Activated CD4-positive, CD25-positive, alpha-beta regulatory T cell (primary cell): Measurements from ENCODE around the gene USP34.
"Not testable (repeated sequence)": the region's sequence is repeated elsewhere in the genome, so short reads cannot be mapped to it uniquely, and the experiment has no call there.

Experiments used
- DNase-seq, 4 experiments: peaks; one replicate each; lab custom pipeline; 2025; lab: John Stamatoyannopoulos, UW

USP34 gene

DNA sequence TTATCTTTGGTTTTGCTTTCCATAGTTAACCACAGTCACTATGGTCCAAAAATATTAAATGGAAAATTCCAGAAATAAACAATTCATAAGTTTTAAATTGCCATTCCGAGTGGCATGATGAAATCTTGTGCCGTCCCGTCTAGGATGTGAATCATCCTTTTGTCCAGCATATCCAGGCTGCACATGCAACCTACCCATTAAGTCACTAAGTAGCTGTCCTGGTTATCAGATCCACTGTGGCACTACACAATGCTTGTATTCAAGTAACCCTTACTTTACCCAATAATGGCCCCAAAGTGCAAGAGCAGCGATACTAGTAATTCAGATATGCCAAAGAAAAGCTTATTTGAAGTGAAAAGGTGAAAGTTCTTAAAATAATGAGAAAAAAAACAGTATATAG lies 10.7 kb downstream of the USP34 start:
- no peak for DNase-seq

DNA sequence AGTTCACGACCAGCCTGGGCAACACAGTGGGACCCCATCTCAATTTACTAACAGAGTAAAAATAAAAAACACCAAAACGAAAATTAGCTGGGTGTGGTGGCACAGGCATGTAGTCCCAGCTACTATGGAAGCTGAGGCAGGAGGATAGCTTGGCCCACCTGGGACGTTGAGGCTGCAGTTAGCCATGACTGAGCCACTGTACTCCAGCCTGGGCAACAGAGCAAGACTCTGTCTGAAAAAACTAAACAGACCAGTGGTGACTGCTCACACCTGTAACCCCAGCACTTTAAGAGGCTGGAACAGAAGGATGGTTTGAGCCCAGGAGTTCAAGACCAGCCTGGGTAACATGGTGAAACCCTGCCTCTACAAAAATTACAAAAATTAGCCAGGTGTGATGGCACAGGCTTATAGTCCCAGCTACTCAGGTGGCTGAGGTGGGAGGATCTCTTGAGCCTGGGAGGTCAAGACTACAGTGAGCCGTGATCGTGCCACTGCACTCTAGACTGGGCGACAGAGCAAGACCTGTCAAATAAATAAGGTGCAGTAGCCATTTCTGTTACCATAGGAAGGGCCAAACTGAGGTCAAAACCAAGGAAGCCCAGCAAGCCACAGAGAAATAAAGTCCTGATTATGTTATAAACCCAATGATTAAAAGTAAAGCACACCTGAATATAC lies 14.0 kb downstream of the USP34 start:
- DNase-seq: no peak

DNA sequence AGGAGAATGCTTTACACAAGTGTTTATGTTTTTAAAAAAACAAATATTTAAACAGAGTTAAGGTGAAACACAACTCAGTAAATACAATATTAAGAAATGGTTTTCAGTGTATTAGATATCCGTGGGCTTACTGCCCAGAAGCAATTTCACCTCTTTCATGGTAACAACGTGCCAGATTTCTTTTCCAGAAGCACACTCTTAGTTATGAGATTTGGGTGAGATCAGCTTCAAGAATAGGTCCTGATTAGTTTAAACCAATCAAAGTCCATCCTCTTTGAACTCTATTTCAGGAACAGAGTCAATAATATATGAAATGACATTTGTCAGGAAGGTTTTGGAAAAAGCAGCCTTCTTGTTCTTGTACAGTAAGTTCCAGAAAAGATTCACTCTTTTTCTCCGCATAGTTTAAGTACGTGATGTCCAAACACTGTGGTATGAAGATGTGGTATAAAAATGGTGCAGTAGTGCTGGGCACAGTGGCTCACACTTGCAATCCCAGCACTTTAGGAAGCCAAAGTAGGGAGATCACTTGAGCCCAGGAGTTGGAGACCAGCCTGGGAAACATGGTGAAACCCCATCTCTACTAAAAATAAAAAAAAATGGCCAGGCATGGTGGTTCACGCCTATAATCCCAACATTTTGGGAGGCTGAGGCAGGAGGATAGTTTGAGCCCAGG lies 14.7 kb downstream of the USP34 start:
- DNase-seq: no peak

DNA sequence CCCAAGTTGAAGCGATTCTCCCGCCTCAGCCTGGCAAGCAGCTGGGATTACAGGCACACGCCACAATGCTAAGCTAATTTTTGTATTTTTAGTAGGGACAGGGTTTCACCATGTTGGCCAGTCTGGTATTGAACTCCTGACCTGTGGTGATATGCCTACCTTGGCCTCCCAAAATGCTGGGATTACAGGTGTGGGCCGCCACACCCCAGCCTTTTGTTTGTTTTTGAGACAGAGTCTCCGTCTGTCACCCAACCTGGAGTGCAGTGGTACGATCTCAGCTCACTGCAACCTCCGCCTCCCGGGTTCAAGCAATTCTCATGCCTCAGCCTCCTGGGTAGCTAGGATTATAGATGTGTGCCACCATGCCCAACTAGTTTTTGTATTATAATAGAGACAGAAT lies 15.9 kb downstream of the USP34 start:
- not testable (repeated sequence) for DNase-seq

DNA sequence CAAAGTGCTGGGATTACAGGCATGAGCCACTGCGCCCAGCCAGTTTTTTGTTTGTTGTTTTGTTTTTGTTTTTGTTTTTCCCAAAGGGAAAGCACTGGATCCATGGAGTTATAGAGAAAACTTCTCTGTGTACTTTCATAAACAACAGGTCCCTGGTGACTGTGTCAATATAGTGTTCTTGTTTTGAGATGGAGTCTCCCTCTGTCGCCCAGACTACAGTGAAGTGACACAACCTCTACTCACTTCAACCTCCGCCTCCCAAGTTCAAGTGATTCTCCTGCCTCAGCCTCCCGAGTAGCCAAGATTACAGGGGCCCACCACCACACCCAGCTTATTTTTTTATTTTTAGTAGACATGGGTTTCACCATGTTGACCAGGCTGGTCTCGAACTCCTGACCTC lies 16.5 kb downstream of the USP34 start:
- DNase-seq: no peak

DNA sequence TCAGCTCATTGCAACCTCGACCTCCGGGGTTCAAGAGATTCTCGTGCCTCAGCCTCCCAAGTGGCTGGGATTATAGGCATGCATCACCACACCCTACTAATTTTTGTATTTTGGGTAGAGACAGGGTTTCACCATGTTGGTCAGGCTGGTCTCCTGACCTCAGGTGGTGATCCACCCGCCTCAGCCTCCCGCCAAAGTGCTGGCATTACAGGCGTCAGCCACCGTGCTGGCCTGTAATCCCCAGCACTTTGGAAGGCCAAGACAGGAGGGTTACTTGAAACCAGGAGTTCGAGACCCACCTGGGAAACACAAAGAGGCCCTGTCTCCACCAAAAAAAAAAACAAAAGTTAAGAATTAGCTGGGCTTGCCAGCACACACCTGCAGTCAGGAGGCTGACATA lies 18.5 kb downstream of the USP34 start:
- no peak for DNase-seq

DNA sequence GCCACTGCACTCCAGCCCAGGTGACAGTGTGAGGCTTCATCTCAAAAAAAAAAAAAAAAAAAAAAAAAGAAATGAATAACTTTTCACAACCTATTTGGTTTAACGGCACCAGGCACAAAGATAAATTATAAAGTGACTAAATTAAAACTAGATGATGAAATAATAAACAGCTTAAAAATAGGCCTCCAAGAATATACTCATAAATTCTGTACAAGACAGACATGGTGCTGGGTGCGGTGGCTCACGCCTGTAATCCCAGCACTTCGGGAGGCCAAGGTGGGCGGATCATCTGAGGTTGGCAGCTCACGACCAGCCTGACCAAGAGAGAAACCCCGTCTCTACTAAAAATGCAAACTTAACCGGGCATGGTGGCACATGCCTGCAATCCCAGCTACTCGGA lies 19.7 kb downstream of the USP34 start:
- DNase-seq: no peak

DNA sequence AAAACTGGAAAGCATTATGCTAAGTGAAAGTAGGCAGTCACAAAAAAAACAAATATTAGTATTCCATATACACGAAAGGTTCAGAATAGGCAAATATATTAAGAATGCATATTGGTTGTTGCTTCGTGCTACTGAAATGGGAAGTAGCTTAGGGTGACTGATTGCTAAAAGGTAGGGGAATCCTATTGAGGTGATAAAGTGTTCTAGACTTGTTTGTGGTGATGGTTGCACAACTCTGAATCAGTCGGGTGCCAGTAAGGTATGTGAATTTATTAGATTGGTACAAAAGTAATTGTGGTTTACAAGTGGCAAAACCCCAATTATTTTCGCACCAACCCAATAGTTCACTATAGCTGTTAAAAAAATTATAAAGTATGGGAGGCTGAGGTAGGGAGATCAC lies 20.7 kb downstream of the USP34 start:
- DNase-seq: no peak

DNA sequence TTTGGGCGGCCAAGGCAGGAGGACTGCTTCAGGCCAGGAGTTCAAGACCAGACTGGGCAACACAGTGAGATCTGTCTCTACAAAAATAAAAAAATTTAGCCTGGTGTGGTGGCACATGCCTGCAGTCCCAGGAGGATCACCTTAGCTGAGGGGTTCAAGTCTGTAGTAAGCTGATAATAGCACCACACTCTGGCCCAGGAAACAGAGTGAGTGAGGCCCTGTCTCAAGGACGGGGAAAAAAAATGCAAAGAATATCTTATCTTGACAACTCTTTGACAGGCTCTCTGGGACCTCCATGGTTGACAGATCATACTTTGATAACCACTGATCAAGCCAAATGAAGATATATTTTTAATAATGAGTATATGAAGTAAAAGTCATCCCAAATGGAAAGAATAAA lies 22.7 kb downstream of the USP34 start:
- no peak for DNase-seq

DNA sequence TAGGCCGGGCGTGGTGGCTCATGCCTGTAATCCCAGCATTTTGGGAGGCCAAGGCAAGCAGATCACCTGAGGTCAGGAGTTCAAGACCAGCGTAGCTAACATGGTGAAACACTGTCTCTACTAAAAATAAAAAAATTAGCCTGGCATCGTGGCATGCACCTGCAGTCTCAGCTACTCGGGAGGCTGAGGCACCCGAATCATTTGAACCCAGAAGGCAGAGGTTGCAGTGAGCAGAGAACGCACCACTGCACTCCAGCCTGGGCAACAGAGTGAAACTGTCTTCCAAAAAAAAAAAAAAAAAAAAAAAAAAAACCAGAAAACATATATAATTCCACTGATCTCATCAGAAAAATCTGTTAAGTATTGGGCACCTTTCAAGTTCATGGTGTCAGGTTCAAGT lies 23.9 kb downstream of the USP34 start:
- DNase-seq: not testable (repeated sequence)

DNA sequence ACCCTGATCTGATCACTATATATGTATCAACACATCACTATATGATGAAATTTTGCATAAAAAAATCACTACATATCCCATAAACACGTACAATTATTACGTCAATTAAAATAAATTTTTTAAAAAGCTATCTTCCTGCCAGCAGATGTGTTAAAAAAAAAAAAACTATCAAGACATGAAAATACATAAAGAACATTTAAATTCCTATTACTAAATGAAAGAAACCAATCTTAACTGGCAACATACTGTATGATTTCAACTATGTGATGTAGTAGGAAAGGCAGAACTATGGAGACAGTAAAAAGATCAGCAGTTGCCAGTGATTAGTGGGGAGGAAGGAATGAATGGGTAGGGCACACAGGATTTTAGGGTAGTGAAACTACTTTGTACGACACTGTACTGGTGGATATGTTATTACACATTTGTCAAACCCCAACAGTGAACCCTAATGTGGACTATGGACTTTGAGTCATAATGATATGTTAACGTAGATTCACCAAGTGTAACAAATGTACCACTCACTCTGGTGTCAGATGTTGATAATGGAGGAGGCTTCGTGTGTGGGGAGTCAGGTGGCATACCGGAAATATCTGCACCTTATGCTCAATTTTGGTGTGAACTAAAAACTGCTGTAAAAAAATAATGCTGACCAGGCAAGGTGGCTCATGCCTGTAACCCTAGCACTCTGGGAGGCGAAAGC lies 27.4 kb downstream of the USP34 start:
- no peak for DNase-seq

DNA sequence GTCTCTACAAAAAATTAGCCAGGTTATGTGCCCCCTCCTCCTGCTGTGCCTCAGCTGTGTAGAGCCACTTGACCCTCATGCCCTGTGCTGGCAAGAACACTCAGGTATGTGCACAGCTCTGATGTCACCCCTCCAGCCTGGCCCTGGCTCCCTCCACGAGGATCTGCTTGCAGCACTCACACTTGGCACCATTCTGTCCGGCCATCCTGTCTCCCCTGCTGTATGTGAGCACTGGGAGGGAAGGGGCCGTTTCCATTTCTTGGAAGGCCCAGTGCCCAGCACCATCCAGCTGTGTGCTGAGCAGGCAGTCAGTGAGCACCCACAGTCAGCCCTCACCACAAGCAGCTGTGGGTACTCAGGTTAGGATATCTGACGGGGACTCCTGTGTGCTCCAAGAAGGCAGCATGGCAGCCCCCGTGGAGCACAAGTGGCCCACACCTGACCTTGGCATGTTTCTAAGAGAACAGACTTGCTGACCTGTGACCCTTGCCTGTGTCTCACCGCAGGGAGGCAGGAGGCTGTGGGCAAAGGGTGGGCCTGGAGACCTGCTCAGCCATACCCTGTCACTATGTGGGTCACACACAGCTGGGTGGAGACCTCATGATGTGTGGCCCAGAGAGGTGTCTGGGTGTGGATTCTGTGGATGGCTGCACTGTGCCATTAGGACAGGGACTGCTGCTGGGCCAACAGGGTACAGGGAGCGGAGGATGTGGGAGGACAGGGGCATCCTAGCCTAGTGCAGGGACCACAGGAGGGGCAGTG lies 31.5 kb downstream of the USP34 start:
- DNase-seq: no peak

DNA sequence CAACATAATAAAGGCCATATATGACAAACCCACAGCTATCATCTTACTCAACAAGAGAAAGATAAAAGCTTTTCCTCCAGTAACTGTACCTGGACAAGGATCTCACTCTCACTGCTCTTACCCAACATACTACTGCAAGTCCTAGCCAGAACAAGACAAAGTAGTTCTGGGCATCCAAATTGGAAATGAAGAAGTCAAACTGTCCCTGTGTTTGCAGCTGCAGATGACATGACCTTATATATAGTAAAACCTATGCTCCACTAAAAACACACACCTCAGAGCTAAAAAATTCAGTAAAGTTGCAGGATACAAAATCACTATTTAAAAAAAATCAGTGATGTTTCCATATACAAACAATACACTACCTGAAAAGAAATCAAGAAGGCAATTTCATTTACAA lies 32.2 kb downstream of the USP34 start:
- DNase-seq: no peak

DNA sequence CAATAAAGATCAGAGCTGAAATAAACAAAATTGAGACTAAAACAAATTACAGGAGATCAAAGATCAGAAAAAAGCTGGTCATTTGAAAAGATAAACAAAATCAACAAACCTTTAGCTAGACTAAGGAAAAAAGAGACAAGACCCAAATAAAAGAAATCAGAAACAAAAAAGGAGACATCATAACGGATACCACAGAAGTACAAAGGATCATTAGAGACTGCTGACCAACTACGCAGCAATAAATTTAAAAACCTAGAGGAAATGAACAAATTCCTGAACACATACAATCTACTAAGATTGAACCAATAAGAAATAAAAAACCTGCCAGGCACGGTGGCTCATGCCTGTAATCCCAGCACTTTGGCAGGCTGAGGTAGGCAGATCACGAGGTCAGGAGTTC lies 33.7 kb downstream of the USP34 start:
- no peak for DNase-seq

DNA sequence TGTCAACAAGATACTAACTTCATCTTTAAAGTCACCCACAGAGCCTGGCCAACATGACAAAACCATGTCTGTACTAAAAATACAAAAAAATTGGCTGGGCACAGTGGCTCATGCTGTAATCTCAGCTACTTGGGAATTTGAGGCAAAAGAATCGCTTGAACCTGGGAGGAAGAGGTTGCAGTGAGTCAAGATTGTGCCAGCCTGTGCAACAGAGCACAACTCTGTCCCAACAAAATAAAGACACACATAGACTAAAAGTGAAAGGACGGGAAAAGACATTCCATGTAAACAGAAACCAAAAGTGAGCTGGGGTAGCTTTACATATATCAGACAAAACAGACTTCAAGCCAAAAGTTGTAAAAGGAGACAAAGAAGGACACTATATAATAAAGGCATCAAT lies 34.8 kb downstream of the USP34 start:
- no peak for DNase-seq

DNA sequence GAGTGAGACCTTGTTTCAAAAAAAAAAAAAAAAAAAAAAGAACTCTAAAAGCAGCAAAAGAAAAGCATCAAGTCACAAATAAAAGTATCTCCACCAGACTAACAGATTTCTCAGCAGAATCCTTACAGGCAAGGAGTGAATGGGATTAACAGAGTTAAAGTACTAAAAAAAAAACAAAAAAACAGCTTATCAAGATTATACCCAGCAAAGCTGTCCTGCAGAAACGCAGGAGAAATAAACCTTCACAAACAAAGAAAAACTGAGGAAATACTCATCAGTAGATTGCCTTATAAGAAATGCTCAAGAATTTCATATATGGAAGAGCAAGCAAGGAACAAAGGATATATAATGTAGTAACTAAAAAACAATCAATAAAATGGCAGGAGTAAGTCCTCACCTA lies 35.6 kb downstream of the USP34 start:
- DNase-seq: no peak

DNA sequence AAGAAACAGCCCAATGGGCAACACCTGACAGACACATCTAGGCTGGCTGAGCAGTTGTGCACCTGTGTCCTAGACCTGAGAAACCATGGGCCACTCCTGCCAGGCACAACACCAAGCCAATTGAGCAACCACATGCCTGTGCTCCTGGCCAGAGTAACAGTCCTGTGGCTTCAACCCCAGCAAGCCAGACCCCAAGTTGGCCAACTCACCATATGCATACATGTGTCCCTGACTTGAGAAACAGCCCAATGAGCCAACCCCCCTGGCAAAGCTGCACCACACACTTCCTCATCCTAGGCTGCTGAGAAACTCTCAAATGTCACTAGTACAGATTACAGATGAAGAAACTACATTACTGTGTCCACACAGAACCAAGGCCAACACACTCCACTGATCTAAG lies 36.6 kb downstream of the USP34 start:
- no peak for DNase-seq

DNA sequence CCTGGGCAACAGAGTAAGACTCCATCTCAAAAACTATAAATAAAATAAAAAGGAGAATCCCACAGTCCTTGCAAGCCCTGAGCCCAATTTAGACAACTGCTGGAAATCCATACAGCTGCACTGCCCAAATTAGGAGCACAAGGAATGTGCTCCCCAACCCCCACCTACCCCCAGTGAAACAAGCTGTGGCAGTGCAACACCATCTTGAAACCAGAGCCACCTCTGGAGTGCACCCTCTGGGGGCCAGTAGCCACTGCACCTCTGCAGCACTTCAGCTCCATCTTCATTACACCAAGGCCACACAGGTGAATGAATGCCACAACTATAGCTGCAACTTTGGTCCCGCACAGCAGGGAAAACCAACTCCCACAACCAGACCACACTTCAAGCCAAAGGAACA lies 37.3 kb downstream of the USP34 start:
- no peak for DNase-seq

DNA sequence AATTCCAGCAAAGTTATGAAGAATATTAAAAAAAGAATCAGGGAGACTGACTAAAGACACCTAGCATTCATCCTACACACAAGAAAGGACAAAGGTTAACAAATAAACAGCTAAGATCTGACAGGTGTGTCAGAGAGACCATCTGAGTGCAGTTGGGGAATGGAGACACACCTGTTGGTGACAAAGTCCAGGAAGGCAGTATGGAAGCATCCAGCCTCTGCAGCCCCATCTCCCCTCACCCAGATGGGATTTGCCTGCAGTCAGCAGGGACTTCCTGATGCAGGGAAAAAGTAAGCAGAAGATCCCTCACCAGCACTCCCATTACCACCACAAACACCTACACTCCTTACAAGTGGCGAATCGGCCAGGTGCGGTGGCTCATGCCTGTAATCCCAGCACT lies 37.9 kb downstream of the USP34 start:
- DNase-seq: no peak

DNA sequence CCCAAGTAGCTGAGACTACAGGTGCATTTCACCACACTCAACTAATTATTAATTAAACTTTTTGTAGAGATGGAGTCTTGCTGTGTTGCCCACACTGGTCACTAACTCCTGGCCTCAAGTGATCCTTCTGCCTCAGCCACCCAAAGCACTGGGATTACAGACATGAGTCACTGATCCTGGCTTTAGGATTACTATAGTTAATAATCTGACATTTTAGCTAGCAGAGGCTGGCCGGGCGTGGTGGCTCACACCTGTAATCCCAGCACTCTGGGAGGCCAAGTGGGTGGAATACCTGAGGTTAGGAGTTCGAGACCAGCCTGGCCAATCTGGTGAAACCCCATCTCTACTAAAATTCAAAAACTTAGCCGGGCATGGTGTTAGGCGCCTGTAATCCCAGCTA lies 39.5 kb downstream of the USP34 start:
- no peak for DNase-seq

DNA sequence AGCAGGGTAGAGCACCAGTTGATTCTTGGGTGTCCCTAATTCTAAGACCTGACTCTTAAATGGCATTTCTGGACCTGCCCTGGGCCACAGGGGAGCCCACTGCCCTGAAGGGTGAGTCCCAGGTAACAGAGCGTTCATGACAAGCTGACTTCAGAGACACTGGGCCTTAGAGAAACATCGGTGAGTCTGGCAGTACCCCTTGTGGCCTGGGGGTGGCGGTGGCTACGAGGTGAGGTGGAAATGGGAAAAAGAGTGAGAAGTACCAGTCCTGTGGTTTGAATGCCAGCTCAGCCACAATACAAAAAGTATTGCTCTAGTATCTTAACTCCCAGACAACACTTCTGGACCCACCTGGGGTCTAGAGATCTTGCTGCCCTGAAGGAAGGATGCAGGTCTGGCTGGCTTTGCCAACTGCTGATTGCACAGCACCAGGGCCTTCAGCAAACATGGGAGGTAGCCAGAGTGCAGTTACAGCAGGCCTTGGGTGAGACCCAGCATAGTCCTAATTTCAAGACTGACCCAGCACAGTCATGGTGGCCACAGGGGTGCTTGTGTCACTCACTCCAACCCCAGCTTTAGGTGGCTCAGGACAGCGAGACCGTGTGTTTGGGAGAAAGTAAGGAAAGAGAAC lies 44.5 kb downstream of the USP34 start:
- peak; percentile 11 to 49 (median 44) for DNase-seq

DNA sequence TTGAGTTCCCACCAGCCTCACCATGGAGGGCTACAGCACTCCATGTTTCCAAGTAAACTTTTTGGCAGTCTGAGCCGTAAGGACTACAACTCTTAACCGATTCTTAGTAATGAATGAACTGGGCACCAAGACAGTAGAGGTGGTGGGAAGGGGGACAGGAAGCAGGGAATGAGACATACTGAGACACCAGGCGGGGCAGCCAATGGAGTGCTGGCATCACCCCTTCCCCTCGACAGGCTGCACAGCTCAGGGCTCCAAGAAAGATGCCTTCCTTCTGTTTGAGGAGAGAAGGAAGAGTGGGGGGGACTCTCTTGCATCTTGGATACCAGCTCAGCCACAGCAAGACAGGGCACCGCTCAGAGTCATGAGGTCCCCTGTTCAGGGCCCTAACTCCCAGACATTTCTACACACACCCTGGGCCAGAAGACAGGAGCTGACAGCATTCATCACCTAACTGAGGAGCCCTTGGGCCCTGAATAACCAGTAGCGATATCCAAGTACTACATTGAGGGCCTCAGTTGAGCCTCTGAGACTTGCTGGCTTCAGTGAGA lies 45.2 kb downstream of the USP34 start:
- DNase-seq: no peak
